Measurements from ENCODE around the gene HS6ST1.

Gene HS6ST1

GRCh38 chr2:128232965-128233789 is 85.5 kb downstream of the HS6ST1 start (continued):
- TF ChIP-seq PRDM4 (tag by site-specific recombination; IDR thresholded peaks at IDR 0.05) = no peak
- no peak for TF ChIP-seq ZNF544 (tag by site-specific recombination; IDR thresholded peaks at IDR 0.05)
- TF ChIP-seq ZNF776 (tag by site-specific recombination; IDR thresholded peaks at IDR 0.05; ENCODE audit: borderline replicate concordance) = no peak
- peak; percentile 80 for TF ChIP-seq ZBTB26 (tag by site-specific recombination; optimal IDR thresholded peaks at IDR 0.05)
- 0 out of 2 replicates have a peak, but pooled peaks have one; percentile 45 for TF ChIP-seq PATZ1 (tag by site-specific recombination; IDR thresholded peaks at IDR 0.05)
- peak; percentile 81 for TF ChIP-seq ZNF335 (tag by site-specific recombination; conservative IDR thresholded peaks at IDR 0.05)
- peak; percentile 24; the same call in 1 of the 2 replicates for TF ChIP-seq ZBTB8A (tag by site-specific recombination; IDR thresholded peaks at IDR 0.05)
- 0 out of 2 replicates have a peak, but pooled peaks have one; percentile 14 for TF ChIP-seq ZNF391 (tag by site-specific recombination; IDR thresholded peaks at IDR 0.05; ENCODE audit: borderline replicate concordance, low read depth)
- TF ChIP-seq ZIC2 (tag by site-specific recombination; IDR thresholded peaks at IDR 0.05) = peak; percentile 82

GRCh38 chr2:128228894-128229293 is 89.8 kb downstream of the HS6ST1 start:
- no peaks in the 10 kb centered on the region; a peak in 1 of 3 replicates for H3K36me3 ChIP-seq (ENCODE audit: control insufficient read depth in 2 of 2, insufficient read depth in 1 of 2, low read length in 2 of 2)
- ChIA-PET CTCF (interaction anchor here (0.6 kb wide), 1 partner anchor 1138 kb away, joined by 3 read pairs; no protein-coding TSS in a partner anchor), POLR2A (interaction anchor here (0.7 kb wide), 2 partner anchors 77 to 336 kb away, joined by 3 read pairs; no protein-coding TSS in a partner anchor)
- no peaks in the 10 kb centered on the region; the same call in 1 of the 2 replicates for H3K4me1 ChIP-seq (ENCODE audit: control insufficient read depth, insufficient read depth, low read length)
- no peak overlapping the region for H3K27ac ChIP-seq (ENCODE audit: extremely low read depth, low read depth, low read length)
- H3K9me3 ChIP-seq (ENCODE audit: control insufficient read depth, insufficient read depth, low read depth, low read length) = no peaks in the 10 kb centered on the region
- H3K4me3 ChIP-seq (ENCODE audit: low read depth, low read length) = no peak overlapping the region
- TF ChIP-seq ZFP69B (tag by site-specific recombination; IDR thresholded peaks at IDR 0.05) (no peak), ZNF548 (tag by site-specific recombination; IDR thresholded peaks at IDR 0.05) (no peak), ZNF146 (tag by site-specific recombination; IDR thresholded peaks at IDR 0.05) (no peak), ZNF843 (tag by site-specific recombination; IDR thresholded peaks at IDR 0.05) (no peak), KLF8 (tag by site-specific recombination; IDR thresholded peaks at IDR 0.05) (no peak), GLI2 (tag by site-specific recombination; IDR thresholded peaks at IDR 0.05; ENCODE audit: borderline replicate concordance, low read depth) (peak; percentile 63; the same call in 1 of the 2 replicates), ZNF398 (tag by site-specific recombination; IDR thresholded peaks at IDR 0.05) (no peak), ZNF514 (tag by site-specific recombination; IDR thresholded peaks at IDR 0.05) (no peak), ZNF585B (tag by site-specific recombination; IDR thresholded peaks at IDR 0.05) (no peak), ZNF692 (tag by site-specific recombination; IDR thresholded peaks at IDR 0.05) (no peak), ZNF148 (tag by site-specific recombination; IDR thresholded peaks at IDR 0.05; ENCODE audit: borderline replicate concordance) (no peak), ZNF600 (tag by site-specific recombination; IDR thresholded peaks at IDR 0.05) (no peak), ATF2 (tag by site-specific recombination; IDR thresholded peaks at IDR 0.05; ENCODE audit: low read depth) (no peak)
